Stomach (tissue), 9 donors: ENCODE measurements around the gene HOXB6. TPM values are rescaled to one million over a fixed set of nuclear protein-coding genes. Genes with fewer than 3 reads are reported as not detected.

Source experiments
- DNase-seq, 2 donors: peaks; one replicate each; pipeline versions ENCODE4 v3.0.0 to v3.0.0-alpha.2; 2013 to 2019
- H3K27ac ChIP-seq, 5 donors: fragments of 200-600 bp in 4 of 5; sonication (generic) in 4 of 5; one replicate each; pipeline ENCODE4 v1.5.1; 2013 to 2019; ENCODE audit warnings: mild to moderate bottlenecking in 1 of 5, moderate library complexity in 1 of 5
- H3K27me3 ChIP-seq, 3 donors: fragments of 200-600 bp; sonication (generic); one replicate each; pipeline ENCODE4 v1.5.1; 2017 to 2019; ENCODE audit warnings: mixed run types in 1 of 3
- H3K36me3 ChIP-seq, 4 donors: fragments of 200-600 bp; sonication (generic); 1 replicate in 3 of 4; 2 replicates in 1 of 4; pipeline ENCODE4 v1.5.1; 2016 to 2019
- H3K4me1 ChIP-seq, 4 donors: fragments of 200-600 bp; sonication (generic); one replicate each; pipeline ENCODE4 v1.5.1; 2016 to 2019
- H3K4me3 ChIP-seq, 4 donors: fragments of 200-600 bp; sonication (generic) in 3 of 4; one replicate each; pipeline ENCODE4 v1.5.1; 2016 to 2019; ENCODE audit warnings: mild to moderate bottlenecking in 1 of 4
- H3K9me3 ChIP-seq, 4 donors: fragments of 200-600 bp; sonication (generic); one replicate each; pipeline ENCODE4 v1.5.1; 2016 to 2019
- EP300 ChIP-seq: sonication (generic); formaldehyde crosslinking; IDR thresholded peaks from one replicate; pipeline ENCODE4 v1.6.1; 2017; ENCODE audit warnings: antibody characterized with exemption
- POLR2A ChIP-seq, 4 donors: fragments of 450-650 bp; IDR thresholded peaks; one replicate each; pipeline ENCODE4 v1.6.1; 2016; ENCODE audit warnings: antibody characterized with exemption in 4 of 4, control low read depth in 2 of 4, mild to moderate bottlenecking in 1 of 4, moderate library complexity in 1 of 4
- POLR2AphosphoS5 ChIP-seq, 3 donors: sonication (generic); formaldehyde crosslinking; IDR thresholded peaks; one replicate each; pipeline ENCODE4 v1.6.1; 2016; ENCODE audit warnings: antibody characterized with exemption in 3 of 3
- WGBS, 5 donors: extraction: QIAGEN DNeasy Blood & Tissue Kit in 3 of 5; methylation state at CpG; one replicate each; pipeline versions ENCODE4 v1.1.5 to v1.1.7; 2013 to 2018; 5-methylcytosine and 5-hydroxymethylcytosine counted together
- intact Hi-C: fragments of 100-400 bp; cut with DNase I; formaldehyde crosslinking; loops from one replicate; pipeline ENCODE4 v1.15.1; 2023; ENCODE audit warnings: low total_unique reads
- polyA plus RNA-seq, 3 donors: library from polyadenylated mRNA; stranded (reverse); fragments of 200-250 nt; gene quantifications; one replicate each; pipeline ENCODE4 v1.2.3, GENCODE V29; 2013
- total RNA-seq, 5 donors: library from RNA; depleted of rRNA; stranded (reverse); fragments of >200 nt; gene quantifications; one replicate each; pipeline versions ENCODE4 v1.1.0 to v1.2.3, GENCODE V29; 2014 to 2016
- TF ChIP-seq, protein P1 (sequence below), 7 experiments: fragments of 450-650 bp in 4 of 7; fragments of 200-600 bp in 3 of 7; sonication (generic) in 3 of 7; IDR thresholded peaks; one replicate each; pipeline ENCODE4 v1.5.1; 2016 to 2019; ENCODE audit warnings: antibody characterized with exemption in 7 of 7, control low read depth in 2 of 7, mild to moderate bottlenecking in 1 of 7
- donor health status: healthy with polysubstance abuse.
- donor health status: Bipolar disorder and iron deficiency.
- donor health status: healthy.

The HOXB6 gene
- total and polyA plus RNA-seq, 8 donors: 4.2 to 150 (median 10.9) TPM

DNA sequence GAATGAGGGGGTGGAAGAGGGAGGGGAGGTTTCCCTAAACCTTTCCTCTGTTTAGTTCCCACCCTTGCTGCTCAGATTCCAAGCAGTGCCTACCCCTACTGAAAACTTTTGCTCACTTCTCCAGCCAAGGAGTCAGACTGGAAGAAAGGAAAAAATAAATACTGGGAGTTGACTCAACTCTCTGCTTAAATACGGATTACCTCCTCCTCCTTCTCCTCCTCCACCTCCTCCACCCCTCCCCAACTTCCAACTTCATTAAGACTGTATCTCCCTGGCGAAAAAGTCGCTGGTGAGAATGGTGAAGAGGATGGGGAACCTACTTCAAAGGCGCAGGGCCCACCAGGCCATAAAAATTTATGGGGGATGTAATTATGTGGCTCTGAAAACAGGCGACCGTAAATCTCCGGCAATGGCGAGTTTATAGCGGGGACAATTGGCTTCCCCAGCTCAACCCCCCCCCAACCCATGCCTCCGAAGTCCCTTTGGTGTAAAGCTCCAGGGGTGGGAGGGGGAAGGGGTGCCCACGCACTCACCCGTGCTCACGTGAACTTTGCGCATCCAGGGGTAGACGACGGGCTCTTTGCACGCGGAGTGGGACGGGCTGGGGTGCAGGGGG, 27.3 kb downstream of the HOXB6 start:
- Histone ChIP-seq H3K27ac (peak overlapping the region; percentile 61 to 95 (median 93)), H3K36me3 (no peaks in the 10 kb centered on the region), H3K9me3 (no peaks in the 10 kb centered on the region), H3K27me3 (peaks cover 0 to 100% (median 90%) of the 10 kb centered on the region in 3 donors), H3K4me3 (peak overlapping the region; percentile 57 to 61 (median 58)), H3K4me1 (peaks cover 17 to 70% (median 45%) of the 10 kb centered on the region in 4 donors)
- WGBS, 5 donors: 3 to 11% (median 7%) methylated on average over 10 to 19 of the region's 19 CpGs
- TF ChIP-seq, protein P1, sequence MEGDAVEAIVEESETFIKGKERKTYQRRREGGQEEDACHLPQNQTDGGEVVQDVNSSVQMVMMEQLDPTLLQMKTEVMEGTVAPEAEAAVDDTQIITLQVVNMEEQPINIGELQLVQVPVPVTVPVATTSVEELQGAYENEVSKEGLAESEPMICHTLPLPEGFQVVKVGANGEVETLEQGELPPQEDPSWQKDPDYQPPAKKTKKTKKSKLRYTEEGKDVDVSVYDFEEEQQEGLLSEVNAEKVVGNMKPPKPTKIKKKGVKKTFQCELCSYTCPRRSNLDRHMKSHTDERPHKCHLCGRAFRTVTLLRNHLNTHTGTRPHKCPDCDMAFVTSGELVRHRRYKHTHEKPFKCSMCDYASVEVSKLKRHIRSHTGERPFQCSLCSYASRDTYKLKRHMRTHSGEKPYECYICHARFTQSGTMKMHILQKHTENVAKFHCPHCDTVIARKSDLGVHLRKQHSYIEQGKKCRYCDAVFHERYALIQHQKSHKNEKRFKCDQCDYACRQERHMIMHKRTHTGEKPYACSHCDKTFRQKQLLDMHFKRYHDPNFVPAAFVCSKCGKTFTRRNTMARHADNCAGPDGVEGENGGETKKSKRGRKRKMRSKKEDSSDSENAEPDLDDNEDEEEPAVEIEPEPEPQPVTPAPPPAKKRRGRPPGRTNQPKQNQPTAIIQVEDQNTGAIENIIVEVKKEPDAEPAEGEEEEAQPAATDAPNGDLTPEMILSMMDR (IDR thresholded peaks at IDR 0.05): no peak
- peak in 1 of 3 donors; percentile 38 for TF ChIP-seq POLR2AphosphoS5 (IDR thresholded peaks at IDR 0.05)
- DNase-seq: no peak
- intact Hi-C loops: no loop called here

DNA sequence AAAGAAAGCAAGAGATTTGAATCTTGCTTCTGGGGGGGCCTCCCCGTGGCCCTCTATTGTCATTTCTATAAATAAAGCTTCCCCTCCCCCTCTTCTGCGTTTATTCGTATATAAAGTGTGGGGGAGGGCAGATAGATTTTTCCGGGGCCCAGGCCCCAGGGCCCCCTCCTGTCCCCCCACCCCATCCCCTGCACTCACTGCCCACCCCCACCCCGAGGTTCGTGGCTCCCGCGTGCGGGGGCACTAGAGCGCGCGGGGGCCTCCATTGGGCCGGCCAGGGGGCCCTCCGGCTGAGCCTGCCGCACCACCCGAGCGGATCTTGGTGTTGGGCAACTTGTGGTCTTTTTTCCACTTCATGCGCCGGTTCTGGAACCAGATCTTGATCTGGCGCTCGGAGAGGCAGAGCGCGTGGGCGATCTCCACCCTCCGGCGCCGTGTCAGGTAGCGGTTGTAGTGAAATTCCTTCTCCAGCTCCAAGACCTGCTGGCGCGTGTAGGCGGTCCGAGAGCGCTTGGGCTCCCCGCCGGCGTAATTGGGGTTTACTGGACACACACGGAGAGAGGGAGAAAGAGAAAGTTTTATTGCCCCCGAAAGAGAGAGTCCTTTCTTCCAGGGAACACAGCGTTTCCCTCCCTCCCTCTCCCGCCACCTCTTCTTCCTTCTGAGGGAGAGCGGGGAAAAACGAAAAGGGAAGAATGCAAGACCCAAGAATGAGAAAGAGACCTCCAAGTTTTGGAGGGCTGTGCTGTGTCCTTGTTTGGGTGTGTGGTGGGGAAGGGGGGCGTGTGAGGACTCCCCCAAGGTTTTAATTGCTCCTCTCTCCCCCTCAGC, 28.1 kb downstream of the HOXB6 start:
- DNase-seq: no peak
- H3K27ac ChIP-seq: peak overlapping the region; percentile 61 to 95 (median 93)
- H3K9me3 ChIP-seq: no peaks in the 10 kb centered on the region
- no peaks in the 10 kb centered on the region for H3K36me3 ChIP-seq
- peaks cover 0 to 100% (median 82%) of the 10 kb centered on the region in 3 donors for H3K27me3 ChIP-seq
- intact Hi-C loops: no loop called here
- no peak for TF ChIP-seq POLR2A (IDR thresholded peaks at IDR 0.05)
- TF ChIP-seq POLR2AphosphoS5 (IDR thresholded peaks at IDR 0.05): peak in 1 of 3 donors; percentile 27
- peak overlapping the region; percentile 57 to 61 (median 58) for H3K4me3 ChIP-seq
- WGBS, 5 donors: 5 to 14% (median 11%) methylated on average over 30 to 43 of the region's 43 CpGs
- peaks cover 17 to 70% (median 46%) of the 10 kb centered on the region in 4 donors for H3K4me1 ChIP-seq

DNA sequence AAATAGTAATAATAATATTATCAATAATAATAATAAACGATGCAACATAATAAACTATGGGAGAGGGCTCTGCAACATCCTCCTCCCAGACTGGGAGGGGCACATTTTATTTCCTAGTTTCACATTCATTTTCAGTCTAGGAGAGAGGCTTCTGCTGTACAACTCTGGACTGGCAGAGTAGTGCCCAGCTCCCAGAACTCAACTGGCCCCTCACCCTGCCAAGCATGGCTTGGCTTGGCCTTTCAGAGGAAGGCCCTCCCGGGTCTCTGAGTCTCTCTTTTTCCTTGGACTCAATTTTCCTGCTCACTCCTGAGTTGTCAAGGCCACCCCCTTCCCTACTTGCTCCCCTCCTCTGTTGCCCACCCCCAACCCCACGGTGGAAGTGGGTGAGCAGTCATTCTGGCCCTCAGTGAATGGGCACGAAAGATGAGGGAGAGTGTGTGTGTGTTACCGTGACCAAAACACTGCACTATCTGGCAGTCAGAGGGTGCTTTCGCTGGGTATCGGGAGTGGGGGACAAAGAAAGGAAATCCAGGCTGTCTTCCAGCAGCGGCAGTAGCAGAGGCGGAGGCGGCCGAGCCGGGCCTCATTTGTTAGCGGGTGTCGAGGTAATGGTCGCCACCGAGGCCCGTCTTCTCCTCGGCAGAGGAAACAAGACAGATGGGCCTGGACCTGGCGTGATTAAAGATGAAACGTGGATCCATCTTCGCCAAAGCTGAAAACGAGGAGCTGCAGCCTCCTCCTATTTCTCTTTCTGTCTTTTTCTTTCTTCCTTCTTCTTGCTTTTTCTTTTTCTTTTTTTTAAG, 28.9 kb downstream of the HOXB6 start:
- intact Hi-C loops: no loop called here
- H3K4me3 ChIP-seq: peak overlapping the region; percentile 57 to 61 (median 58)
- no peaks in the 10 kb centered on the region for H3K36me3 ChIP-seq
- TF ChIP-seq POLR2AphosphoS5 (IDR thresholded peaks at IDR 0.05): no peak
- TF ChIP-seq EP300: no peak
- no peak for TF ChIP-seq POLR2A (IDR thresholded peaks at IDR 0.05)
- TF ChIP-seq, protein P1 (IDR thresholded peaks at IDR 0.05): no peak
- H3K27ac ChIP-seq: peak overlapping the region; percentile 69 to 95 (median 93)
- H3K4me1 ChIP-seq: peaks cover 17 to 69% (median 45%) of the 10 kb centered on the region in 4 donors
- WGBS, 5 donors: 22 to 29% (median 24%) methylated on average over 22 of the region's 22 CpGs
- no peak for DNase-seq
- peaks cover 0 to 100% (median 80%) of the 10 kb centered on the region in 3 donors for H3K27me3 ChIP-seq
- H3K9me3 ChIP-seq: no peaks in the 10 kb centered on the region

DNA sequence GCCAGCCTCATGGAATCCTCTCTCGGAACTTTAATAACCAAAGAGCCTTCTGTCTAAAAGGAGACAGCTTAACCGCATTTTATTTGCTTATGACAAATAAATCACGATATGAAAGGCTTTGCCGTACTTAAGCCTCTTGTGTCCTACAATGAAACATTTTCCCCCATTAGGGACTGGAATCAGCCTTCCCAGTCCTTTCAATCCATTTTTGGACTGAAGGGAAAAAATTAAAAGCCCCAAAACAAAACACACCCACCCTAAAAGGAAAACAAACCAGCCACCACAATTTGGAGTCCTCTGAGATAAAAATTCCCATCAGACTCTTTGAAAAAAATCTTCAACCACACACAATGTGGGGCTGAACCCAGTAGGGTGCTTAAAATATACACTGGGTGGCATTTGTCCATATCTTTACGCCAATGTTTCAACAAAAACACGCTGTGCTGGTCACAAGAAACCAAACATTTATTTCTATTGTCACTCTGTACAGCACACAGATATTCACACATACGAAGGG, 29.7 kb downstream of the HOXB6 start:
- Histone ChIP-seq H3K9me3 (no peaks in the 10 kb centered on the region), H3K4me3 (peak overlapping the region; percentile 17 to 58 (median 48)), H3K27ac (peak overlapping the region in 4 of 5 donors; percentile 91 to 95 (median 93)), H3K4me1 (peaks cover 17 to 73% (median 49%) of the 10 kb centered on the region in 4 donors), H3K36me3 (no peaks in the 10 kb centered on the region), H3K27me3 (peaks cover 0 to 100% (median 80%) of the 10 kb centered on the region in 3 donors)
- WGBS, 5 donors: 20 to 29% (median 23%) methylated on average over 7 of the region's 7 CpGs
- TF ChIP-seq, protein P1 (IDR thresholded peaks at IDR 0.05): no peak
- TF ChIP-seq POLR2AphosphoS5 (IDR thresholded peaks at IDR 0.05): peak in 1 of 3 donors; percentile 13
- TF ChIP-seq POLR2A (IDR thresholded peaks at IDR 0.05): no peak
- TF ChIP-seq EP300: no peak
- intact Hi-C loops: no loop called here
- DNase-seq: no peak
